Measurements from ENCODE around the gene TRAM2.
A peak's percentile ranks its signal among the peaks of the same experiment; 100 is the strongest.

GRCh38 chr6:52482903-52483670 is 93.8 kb downstream of the TRAM2 start:
- TF ChIP-seq CTCF (IDR thresholded peaks at IDR 0.05; ENCODE audit: extremely low read depth in 1 of 2, insufficient read depth in 1 of 2, low read depth in 1 of 2, low read length in 2 of 2) (no peak), EZH2 (IDR thresholded peaks at IDR 0.05; ENCODE audit: borderline replicate concordance, low read depth, low read length, severe bottlenecking) (no peak), FOS (IDR thresholded peaks at IDR 0.05; ENCODE audit: borderline replicate concordance, insufficient read depth, low read length) (no peak), GATA2 (IDR thresholded peaks at IDR 0.05; ENCODE audit: insufficient read depth, insufficient read length, low read depth, low read length) (peak; percentile 50), POLR2A (IDR thresholded peaks at IDR 0.05; ENCODE audit: low read depth, low read length) (no peak), POLR2AphosphoS5 (IDR thresholded peaks at IDR 0.05; ENCODE audit: insufficient read depth, low read depth, low read length) (no peak), JUN (IDR thresholded peaks at IDR 0.05; ENCODE audit: borderline replicate concordance, insufficient read depth, insufficient read length, low read depth) (no peak), MYC (IDR thresholded peaks at IDR 0.05; ENCODE audit: low read depth, low read length) (no peak)

All from endothelial cell of umbilical vein (primary cell).